ENCODE data around the gene RPIA. TPM values are rescaled to one million over a fixed set of nuclear protein-coding genes. Genes with fewer than 3 reads are reported as not detected.
"Not testable (repeated sequence)": the region's sequence is repeated elsewhere in the genome, so short reads cannot be mapped to it uniquely, and the experiment has no call there.

RPIA gene
- 9.5 and 15.8 TPM in 2 replicates for total RNA-seq (2014; rRNA removed; shearing (Covaris generic); ENCODE audit: low replicate concordance)

GRCh38 chr2:88691339-88692183 lies at the start of gene RPIA:
RPIA (plus strand) TSS chr2:88691673; CDS start chr2:88691699, 26 bp downstream.
- H3K27me3 ChIP-seq: no peaks in the 10 kb centered on the region
- H3K4me3 ChIP-seq: peak within 1 kb of the TSS; percentile 71
- peaks cover 4% of the 10 kb centered on the region; the same call in 1 of the 2 replicates for H3K9me3 ChIP-seq
- peak; percentile 99 for DNase-seq
- H3K36me3 ChIP-seq: no peaks in the 10 kb centered on the region

DNA sequence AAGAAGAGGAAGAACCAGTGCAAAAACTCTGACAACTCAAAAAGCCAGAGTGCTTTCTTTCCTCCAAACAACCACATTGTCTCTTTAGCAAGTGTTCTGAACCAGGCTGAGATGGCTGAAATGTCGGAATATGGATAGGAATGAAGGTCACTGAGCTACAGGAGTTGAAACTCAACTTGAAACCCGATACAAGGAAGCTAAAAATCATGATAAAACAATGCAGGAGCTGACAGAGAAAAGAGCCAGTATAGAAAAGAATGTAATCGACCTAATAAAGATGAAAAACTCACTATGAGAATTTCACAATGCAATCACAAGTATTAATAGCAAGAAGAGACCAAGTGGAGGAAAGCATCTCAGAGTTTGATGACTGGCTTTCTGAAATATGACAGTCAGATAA lies 49.2 kb upstream of the RPIA start:
- H3K4me3 ChIP-seq: no peak overlapping the region
- peaks cover 7% of the 10 kb centered on the region for H3K9me3 ChIP-seq
- H3K36me3 ChIP-seq: no peaks in the 10 kb centered on the region
- no peak for DNase-seq
- no peaks in the 10 kb centered on the region for H3K27me3 ChIP-seq

DNA sequence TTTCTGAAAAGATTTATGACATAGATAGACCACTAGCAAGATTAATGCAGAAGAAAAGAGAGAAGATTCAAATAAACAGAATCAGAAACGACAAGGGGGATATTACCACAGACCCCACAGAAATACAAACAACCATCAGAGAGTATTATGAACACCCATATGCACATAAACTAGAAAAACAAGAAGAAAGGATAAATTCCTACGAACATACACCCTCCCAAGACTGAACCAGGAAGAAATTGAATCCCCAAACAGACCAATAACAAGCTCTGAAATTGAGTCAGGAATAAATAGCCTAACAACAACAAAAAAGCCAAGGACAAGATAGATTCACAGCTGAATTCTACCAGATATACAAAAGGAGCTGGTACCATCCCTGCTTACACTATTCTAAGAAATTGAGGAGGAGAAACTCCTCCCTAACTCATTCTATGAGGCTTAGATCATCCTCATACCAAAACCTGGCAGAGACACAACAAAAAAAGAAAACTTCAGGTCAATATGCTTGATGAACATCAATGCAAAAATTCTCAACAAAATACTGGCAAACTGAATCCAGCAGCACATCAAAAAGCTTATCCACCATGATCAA lies 46.1 kb upstream of the RPIA start:
- H3K9me3 ChIP-seq, H3K4me3 ChIP-seq, DNase-seq, H3K27me3 ChIP-seq, H3K36me3 ChIP-seq: not testable (repeated sequence)

- H3K36me3 ChIP-seq: no peaks in the 10 kb centered on the region
- H3K4me3 ChIP-seq: no peak overlapping the region
- H3K9me3 ChIP-seq: peaks cover 3% of the 10 kb centered on the region; the same call in 1 of the 2 replicates
- no peaks in the 10 kb centered on the region for H3K27me3 ChIP-seq
- no peak for DNase-seq
Measured at GRCh38 chr2:88651646-88652045, 39.8 kb upstream of the RPIA start.

- no peak overlapping the region for H3K4me3 ChIP-seq
- peaks cover 3% of the 10 kb centered on the region; the same call in 1 of the 2 replicates for H3K9me3 ChIP-seq
- no peaks in the 10 kb centered on the region for H3K36me3 ChIP-seq
- DNase-seq: peak; percentile 20
- no peaks in the 10 kb centered on the region for H3K27me3 ChIP-seq
Measured at GRCh38 chr2:88654714-88655113, 36.8 kb upstream of the RPIA start.

GRCh38 chr2:88656690-88657089 lies 34.8 kb upstream of the RPIA start:
- no peaks in the 10 kb centered on the region for H3K27me3 ChIP-seq
- peak; percentile 65 for DNase-seq
- no peaks in the 10 kb centered on the region for H3K36me3 ChIP-seq
- H3K9me3 ChIP-seq: peaks cover 3% of the 10 kb centered on the region; the same call in 1 of the 2 replicates
- H3K4me3 ChIP-seq: no peak overlapping the region

DNA sequence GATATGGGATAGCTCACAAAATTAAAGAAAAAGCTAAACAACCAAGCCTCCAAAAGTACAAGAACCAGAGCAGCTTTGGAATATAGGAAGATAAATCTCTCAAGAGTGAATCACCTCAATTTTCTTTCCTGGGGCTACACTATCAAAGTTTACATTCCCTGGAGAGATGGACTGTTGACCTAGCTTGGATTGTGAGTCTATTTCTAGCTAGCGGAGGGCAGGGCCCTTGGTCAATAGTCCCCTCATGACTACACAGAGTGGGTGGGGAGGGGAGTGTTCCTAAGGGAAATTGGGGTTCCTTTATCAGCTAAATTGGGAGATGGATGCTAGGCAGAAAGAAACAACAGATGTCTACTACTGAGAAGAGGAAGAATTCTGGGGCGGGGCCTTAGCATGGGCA lies 34.3 kb upstream of the RPIA start:
- Histone ChIP-seq H3K4me3 (no peak overlapping the region), H3K36me3 (no peaks in the 10 kb centered on the region), H3K27me3 (no peaks in the 10 kb centered on the region), H3K9me3 (peaks cover 3% of the 10 kb centered on the region; the same call in 1 of the 2 replicates)
- DNase-seq: no peak

GRCh38 chr2:88658326-88658725 lies 33.1 kb upstream of the RPIA start:
- DNase-seq: no peak
- Histone ChIP-seq H3K27me3 (no peaks in the 10 kb centered on the region), H3K36me3 (no peaks in the 10 kb centered on the region), H3K9me3 (peaks cover 3% of the 10 kb centered on the region; the same call in 1 of the 2 replicates), H3K4me3 (no peak overlapping the region)

DNA sequence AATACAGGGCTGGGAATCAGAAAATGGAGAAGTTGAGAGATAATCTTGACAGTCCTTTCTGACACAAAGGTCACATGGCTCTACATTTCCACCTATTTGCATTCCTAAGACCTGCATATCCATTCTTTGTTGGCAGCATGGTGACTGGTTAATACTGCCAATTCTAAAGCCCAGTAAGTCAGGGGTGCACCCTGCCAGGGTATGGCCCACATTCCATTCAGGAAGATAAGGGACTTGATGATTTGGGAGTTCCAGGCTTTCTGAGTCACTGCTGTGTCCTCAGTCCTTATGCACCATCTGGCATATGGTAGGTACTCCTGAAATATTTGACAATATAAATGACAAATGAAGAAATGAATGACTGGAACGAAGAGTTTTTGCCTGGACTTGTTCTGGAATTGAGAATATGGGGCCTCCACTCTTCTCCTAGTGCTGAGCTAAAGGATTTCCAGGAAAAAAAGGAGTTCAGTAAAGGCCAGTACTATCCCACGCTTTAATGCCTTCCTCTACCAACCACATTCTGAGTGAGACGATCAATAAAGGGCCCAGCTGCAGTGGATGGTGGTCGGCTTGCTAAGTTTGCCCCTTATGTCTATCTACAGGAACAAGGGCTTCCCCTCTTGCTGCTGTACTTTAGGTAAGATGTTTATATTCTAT lies 32.5 kb upstream of the RPIA start:
- Histone ChIP-seq H3K36me3 (no peaks in the 10 kb centered on the region), H3K9me3 (peaks cover 3% of the 10 kb centered on the region; the same call in 1 of the 2 replicates), H3K4me3 (no peak overlapping the region), H3K27me3 (no peaks in the 10 kb centered on the region)
- DNase-seq: peak; percentile 80

DNA sequence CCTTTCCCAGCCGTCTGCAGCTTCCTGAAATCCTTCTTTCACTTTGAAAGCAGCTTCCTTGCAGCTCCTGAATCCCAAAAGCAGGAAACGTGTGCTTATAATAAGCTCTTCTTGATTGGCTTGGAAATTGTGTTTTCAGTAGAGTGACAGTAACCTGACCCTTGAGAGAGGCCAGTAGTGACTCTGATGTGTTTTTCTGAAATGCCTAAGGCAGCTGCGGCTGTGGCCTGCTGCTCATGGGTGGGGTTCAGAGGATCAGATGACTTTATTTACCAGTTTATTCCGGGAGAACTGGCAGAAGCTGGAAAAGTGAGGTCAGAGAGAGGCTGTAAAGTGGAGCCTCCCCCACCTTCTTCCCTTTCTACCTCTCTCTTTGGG lies 31.9 kb upstream of the RPIA start:
- DNase-seq: peak; percentile 59
- Histone ChIP-seq H3K4me3 (no peak overlapping the region), H3K36me3 (no peaks in the 10 kb centered on the region), H3K9me3 (peaks cover 3% of the 10 kb centered on the region; the same call in 1 of the 2 replicates), H3K27me3 (no peaks in the 10 kb centered on the region)

- H3K27me3 ChIP-seq: no peaks in the 10 kb centered on the region
- no peak overlapping the region for H3K4me3 ChIP-seq
- DNase-seq: no peak
- H3K36me3 ChIP-seq: no peaks in the 10 kb centered on the region
- H3K9me3 ChIP-seq: no peaks in the 10 kb centered on the region
Measured at GRCh38 chr2:88660622-88661021, 30.9 kb upstream of the RPIA start.

DNA sequence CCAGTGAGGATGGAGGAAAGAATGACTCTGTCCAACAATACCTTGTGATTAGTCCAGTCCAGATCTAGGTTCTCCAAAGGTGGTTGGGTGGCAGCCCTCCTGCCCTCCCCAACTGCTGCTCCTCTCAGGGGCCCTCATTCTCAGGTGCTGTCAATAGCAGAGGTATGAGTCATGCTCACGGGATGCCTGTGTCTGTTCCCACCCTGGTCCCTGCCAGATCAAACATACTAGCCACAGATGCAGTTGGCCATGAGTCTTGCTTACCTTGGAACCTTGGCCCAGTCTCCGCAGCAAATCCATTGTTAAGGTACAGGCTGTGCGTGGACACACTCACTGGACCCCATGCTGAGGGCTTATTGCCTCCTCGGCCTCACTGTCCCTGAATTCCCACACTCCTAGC lies 24.9 kb upstream of the RPIA start:
- DNase-seq: no peak
- no peaks in the 10 kb centered on the region for H3K27me3 ChIP-seq
- no peak overlapping the region for H3K4me3 ChIP-seq
- H3K9me3 ChIP-seq: no peaks in the 10 kb centered on the region
- no peaks in the 10 kb centered on the region for H3K36me3 ChIP-seq

GRCh38 chr2:88667219-88667618 lies 24.3 kb upstream of the RPIA start:
- DNase-seq: no peak
- H3K27me3 ChIP-seq: no peaks in the 10 kb centered on the region

GRCh38 chr2:88668862-88669261 lies 22.6 kb upstream of the RPIA start:
- H3K4me3 ChIP-seq: no peak overlapping the region
- H3K9me3 ChIP-seq: no peaks in the 10 kb centered on the region
- H3K27me3 ChIP-seq: no peaks in the 10 kb centered on the region
- no peaks in the 10 kb centered on the region for H3K36me3 ChIP-seq
- no peak for DNase-seq

More at GRCh38 chr2:88667219-88667618, 24.3 kb upstream of the RPIA start:
- Histone ChIP-seq H3K9me3 (no peaks in the 10 kb centered on the region), H3K36me3 (no peaks in the 10 kb centered on the region), H3K4me3 (no peak overlapping the region)

- no peaks in the 10 kb centered on the region for H3K36me3 ChIP-seq
- no peaks in the 10 kb centered on the region for H3K9me3 ChIP-seq
- H3K4me3 ChIP-seq: no peak overlapping the region
- peak; percentile 37 for DNase-seq
- H3K27me3 ChIP-seq: no peaks in the 10 kb centered on the region
Measured at GRCh38 chr2:88669482-88670214, 21.8 kb upstream of the RPIA start.

GRCh38 chr2:88671786-88672427 lies 19.6 kb upstream of the RPIA start:
- H3K36me3 ChIP-seq: no peaks in the 10 kb centered on the region
- no peak for DNase-seq
- H3K4me3 ChIP-seq: no peak overlapping the region
- no peaks in the 10 kb centered on the region for H3K27me3 ChIP-seq
- H3K9me3 ChIP-seq: no peaks in the 10 kb centered on the region

Data from MG63 (cell line).